ENCODE results near the gene FAM200B.

DNA sequence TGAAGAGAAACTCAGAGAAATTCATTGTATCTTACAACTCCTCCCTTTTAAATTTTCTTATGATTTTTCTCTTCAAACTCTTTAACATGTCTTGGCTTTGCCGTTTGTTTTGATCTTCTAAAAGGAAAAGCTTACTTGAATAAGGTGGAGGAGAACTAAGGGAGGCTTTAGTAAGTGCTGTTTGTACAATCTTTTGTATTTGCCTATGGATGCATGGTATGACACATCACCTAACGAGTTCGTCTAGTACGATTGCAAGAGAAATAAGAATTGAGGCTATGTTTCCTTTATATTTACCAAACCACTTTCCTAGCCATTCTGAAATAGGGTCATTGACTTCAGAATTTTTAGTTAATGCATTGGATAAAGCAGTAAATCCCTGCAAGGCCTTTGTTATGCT is 12.8 kb downstream of the FAM200B start:
- TF ChIP-seq POLR2AphosphoS5 (IDR thresholded peaks at IDR 0.05; ENCODE audit: low read depth, low read length), result no peak
- TF ChIP-seq POLR2A (IDR thresholded peaks at IDR 0.05; ENCODE audit: low read depth, low read length), result no peak
- TF ChIP-seq TAF1 (IDR thresholded peaks at IDR 0.05; ENCODE audit: borderline replicate concordance, low read depth, low read length), result no peak

Data from GM12892 (cell line).